Activated naive CD8-positive, alpha-beta T cell (primary cell): ENCODE results near the gene QSER1.
"Not testable (repeated sequence)": the region's sequence is repeated elsewhere in the genome, so short reads cannot be mapped to it uniquely, and the experiment has no call there.

Experiments
- H3K27ac Mint-ChIP-seq: one replicate; pipeline ENCODE4 v1.8.0; 2021; ENCODE audit warnings: mixed read lengths
- H3K27me3 Mint-ChIP-seq: one replicate; pipeline ENCODE4 v1.8.0; 2021; ENCODE audit warnings: mixed read lengths
- H3K36me3 Mint-ChIP-seq: one replicate; pipeline ENCODE4 v1.8.0; 2021; ENCODE audit warnings: mixed read lengths
- H3K4me1 Mint-ChIP-seq: one replicate; pipeline ENCODE4 v1.8.0; 2021; ENCODE audit warnings: low read depth, mixed read lengths
- H3K4me3 Mint-ChIP-seq: one replicate; pipeline ENCODE4 v1.8.0; 2021; ENCODE audit warnings: mild to moderate bottlenecking, mixed read lengths
- H3K9me3 Mint-ChIP-seq: one replicate; pipeline ENCODE4 v1.8.0; 2021; ENCODE audit warnings: low read depth, mixed read lengths

Gene QSER1

GRCh38 chr11:32884023-32884422 is 8.6 kb upstream of the QSER1 start:
- H3K9me3 Mint-ChIP-seq, result no peaks in the 10 kb centered on the region
- no peak overlapping the region for H3K4me3 Mint-ChIP-seq
- H3K4me1 Mint-ChIP-seq, result no peaks in the 10 kb centered on the region
- H3K27ac Mint-ChIP-seq, result no peak overlapping the region
- H3K27me3 Mint-ChIP-seq, result no peaks in the 10 kb centered on the region
- H3K36me3 Mint-ChIP-seq, result no peaks in the 10 kb centered on the region

GRCh38 chr11:32884770-32885384 is 7.7 kb upstream of the QSER1 start:
- Mint-ChIP-seq H3K27ac (no peak overlapping the region), H3K36me3 (no peaks in the 10 kb centered on the region), H3K9me3 (no peaks in the 10 kb centered on the region), H3K4me1 (no peaks in the 10 kb centered on the region), H3K27me3 (no peaks in the 10 kb centered on the region), H3K4me3 (no peak overlapping the region)

DNA sequence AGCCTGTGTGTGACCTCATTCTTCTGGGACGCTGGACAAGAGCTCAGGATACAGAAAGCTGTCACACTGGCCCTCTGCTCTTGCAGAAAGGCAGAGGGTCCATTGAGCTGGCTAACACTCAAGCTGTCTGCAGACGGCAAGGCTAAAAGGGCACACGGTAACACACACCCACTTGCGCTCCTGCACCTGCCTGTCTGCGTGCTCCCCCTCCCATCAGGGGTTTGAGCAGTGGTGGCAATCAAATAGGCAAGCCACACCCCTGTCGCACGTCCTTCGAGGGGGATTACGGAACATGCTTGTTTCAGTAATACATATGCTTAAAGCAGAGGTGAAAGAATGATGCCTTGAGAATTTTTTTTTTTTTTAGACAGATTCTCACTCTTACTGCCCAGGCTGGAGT is 7.1 kb upstream of the QSER1 start:
- no peaks in the 10 kb centered on the region for H3K9me3 Mint-ChIP-seq
- no peaks in the 10 kb centered on the region for H3K4me1 Mint-ChIP-seq
- H3K36me3 Mint-ChIP-seq, result no peaks in the 10 kb centered on the region
- H3K27me3 Mint-ChIP-seq, result no peaks in the 10 kb centered on the region
- H3K27ac Mint-ChIP-seq, result no peak overlapping the region
- no peak overlapping the region for H3K4me3 Mint-ChIP-seq

GRCh38 chr11:32886180-32886579 is 6.4 kb upstream of the QSER1 start:
- Mint-ChIP-seq H3K27ac (no peak overlapping the region), H3K4me1 (peaks cover under 1% of the 10 kb centered on the region), H3K27me3 (no peaks in the 10 kb centered on the region), H3K4me3 (no peak overlapping the region), H3K36me3 (no peaks in the 10 kb centered on the region), H3K9me3 (no peaks in the 10 kb centered on the region)

GRCh38 chr11:32887707-32888383 is 4.8 kb upstream of the QSER1 start:
- H3K27me3 Mint-ChIP-seq, H3K36me3 Mint-ChIP-seq, H3K27ac Mint-ChIP-seq, H3K4me3 Mint-ChIP-seq, H3K9me3 Mint-ChIP-seq: not testable (repeated sequence)
- peaks cover 10% of the 10 kb centered on the region for H3K4me1 Mint-ChIP-seq

- peaks cover 10% of the 10 kb centered on the region for H3K4me1 Mint-ChIP-seq
- H3K27ac Mint-ChIP-seq, H3K27me3 Mint-ChIP-seq, H3K9me3 Mint-ChIP-seq, H3K36me3 Mint-ChIP-seq, H3K4me3 Mint-ChIP-seq: not testable (repeated sequence)
Observed at GRCh38 chr11:32888384-32888710, 4.3 kb upstream of the QSER1 start.

DNA sequence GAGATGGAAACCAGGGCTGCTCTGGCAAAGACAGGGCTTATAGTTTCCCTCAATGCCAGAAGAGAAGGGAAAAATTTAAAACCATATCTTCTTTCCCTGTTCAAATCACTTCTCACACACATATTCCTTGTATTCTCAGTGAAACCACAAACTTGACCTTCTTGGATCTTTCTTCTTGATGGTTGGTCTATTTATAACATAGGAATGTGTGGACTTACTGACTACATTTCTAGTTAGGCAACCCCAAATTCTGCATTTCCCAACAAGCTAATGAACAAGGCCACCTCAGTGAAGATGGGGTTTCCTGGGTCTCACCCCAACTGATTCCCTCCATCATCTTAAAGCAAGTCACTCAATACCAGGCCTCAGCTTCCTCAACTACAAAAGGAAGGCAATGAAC is 3.8 kb upstream of the QSER1 start:
- Mint-ChIP-seq H3K27ac (no peak overlapping the region), H3K4me1 (peaks cover 10% of the 10 kb centered on the region), H3K9me3 (no peaks in the 10 kb centered on the region), H3K27me3 (no peaks in the 10 kb centered on the region), H3K36me3 (no peaks in the 10 kb centered on the region), H3K4me3 (no peak overlapping the region)

DNA sequence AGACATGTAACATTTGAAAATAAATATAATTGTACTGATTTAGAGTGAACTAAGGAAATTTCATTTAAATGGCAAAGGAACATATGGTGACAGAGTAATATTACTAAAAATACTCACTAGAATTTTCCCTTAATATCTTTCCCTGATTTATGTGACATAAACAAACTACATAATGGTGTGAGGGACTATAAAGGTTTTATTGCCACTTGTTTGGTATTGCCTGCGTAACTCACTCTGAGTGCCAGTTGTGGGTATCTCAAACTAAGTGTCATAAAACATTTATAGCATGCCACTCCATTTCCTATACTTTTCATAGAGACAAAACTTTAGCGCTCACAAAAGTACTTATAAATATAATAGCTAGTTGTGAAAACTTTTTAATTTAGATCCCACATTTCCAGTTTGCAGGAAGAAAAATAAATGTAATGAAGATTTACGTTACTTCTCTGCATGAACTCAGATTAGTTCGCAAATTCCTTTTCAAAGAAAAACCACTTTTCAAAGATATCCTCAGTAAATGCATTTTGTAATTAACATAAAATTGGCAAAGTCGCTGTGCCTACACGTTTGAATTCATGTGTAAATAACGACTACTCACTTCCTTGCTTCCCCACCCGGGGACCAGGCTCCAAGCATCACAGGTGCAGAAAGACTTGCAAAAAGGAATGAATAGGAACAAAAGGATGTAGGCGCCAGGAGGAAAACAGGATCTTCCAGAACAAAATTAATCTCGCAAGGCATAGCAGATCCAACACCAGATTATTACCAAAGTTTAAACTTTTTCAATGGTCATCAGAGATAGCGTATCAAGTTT is 1.6 kb upstream of the QSER1 start:
- peak overlapping the region; percentile 89 for H3K4me3 Mint-ChIP-seq
- no peaks in the 10 kb centered on the region for H3K27me3 Mint-ChIP-seq
- H3K27ac Mint-ChIP-seq, result peak overlapping the region; percentile 96
- no peaks in the 10 kb centered on the region for H3K36me3 Mint-ChIP-seq
- peaks cover 31% of the 10 kb centered on the region for H3K4me1 Mint-ChIP-seq
- no peaks in the 10 kb centered on the region for H3K9me3 Mint-ChIP-seq

DNA sequence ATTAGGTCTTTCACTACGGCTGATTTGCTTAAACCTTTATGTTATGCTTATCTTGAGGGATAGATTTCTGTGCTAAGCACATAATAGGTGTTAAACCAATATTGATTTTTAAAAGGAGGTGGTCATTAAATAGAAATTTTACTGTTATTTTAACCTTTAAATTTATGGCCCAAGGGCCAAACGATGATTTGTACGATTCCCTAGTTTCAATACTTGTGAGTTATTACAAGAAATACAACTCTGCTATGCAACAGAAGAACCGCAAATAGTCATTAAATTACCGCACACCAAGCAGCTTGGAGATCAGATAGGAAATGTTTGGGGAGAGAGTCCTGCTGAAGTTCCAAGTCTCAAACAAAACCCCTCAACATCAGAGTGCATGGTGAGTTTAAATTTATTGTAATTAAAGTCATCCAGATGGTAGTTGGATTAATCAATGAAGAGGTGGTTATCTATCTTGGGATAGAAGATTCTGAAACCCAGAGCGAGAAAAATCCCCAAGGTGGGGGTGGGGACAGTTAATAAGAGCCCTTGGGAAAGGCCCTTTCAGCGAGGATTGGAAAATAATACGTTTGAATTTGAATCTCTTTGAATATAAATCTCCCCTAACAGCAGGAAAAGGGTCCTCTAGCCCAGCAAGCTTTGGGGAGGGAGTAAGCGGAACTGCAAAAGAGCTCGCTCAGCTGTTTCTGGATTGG is 805 bp upstream of the QSER1 start:
- H3K9me3 Mint-ChIP-seq, result no peaks in the 10 kb centered on the region
- peak overlapping the region; percentile 96 for H3K27ac Mint-ChIP-seq
- peaks cover 32% of the 10 kb centered on the region for H3K4me1 Mint-ChIP-seq
- H3K27me3 Mint-ChIP-seq, result no peaks in the 10 kb centered on the region
- no peaks in the 10 kb centered on the region for H3K36me3 Mint-ChIP-seq
- peak overlapping the region; percentile 89 for H3K4me3 Mint-ChIP-seq

DNA sequence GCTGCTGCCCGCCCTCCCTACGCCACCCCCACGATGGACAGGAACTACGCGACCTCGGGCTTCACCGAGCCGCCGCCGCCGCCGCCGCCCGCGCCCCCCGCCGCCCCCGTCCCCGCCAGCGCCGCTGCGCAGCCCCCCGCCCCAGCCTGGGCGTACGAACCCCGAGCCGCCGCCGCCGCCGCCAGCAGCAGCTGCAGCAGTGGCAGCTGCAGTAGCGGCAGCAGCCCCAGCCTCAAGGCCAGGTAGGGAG is 407 bp downstream of the QSER1 start:
- peaks cover 39% of the 10 kb centered on the region for H3K4me1 Mint-ChIP-seq
- peaks cover 3% of the 10 kb centered on the region for H3K36me3 Mint-ChIP-seq

DNA sequence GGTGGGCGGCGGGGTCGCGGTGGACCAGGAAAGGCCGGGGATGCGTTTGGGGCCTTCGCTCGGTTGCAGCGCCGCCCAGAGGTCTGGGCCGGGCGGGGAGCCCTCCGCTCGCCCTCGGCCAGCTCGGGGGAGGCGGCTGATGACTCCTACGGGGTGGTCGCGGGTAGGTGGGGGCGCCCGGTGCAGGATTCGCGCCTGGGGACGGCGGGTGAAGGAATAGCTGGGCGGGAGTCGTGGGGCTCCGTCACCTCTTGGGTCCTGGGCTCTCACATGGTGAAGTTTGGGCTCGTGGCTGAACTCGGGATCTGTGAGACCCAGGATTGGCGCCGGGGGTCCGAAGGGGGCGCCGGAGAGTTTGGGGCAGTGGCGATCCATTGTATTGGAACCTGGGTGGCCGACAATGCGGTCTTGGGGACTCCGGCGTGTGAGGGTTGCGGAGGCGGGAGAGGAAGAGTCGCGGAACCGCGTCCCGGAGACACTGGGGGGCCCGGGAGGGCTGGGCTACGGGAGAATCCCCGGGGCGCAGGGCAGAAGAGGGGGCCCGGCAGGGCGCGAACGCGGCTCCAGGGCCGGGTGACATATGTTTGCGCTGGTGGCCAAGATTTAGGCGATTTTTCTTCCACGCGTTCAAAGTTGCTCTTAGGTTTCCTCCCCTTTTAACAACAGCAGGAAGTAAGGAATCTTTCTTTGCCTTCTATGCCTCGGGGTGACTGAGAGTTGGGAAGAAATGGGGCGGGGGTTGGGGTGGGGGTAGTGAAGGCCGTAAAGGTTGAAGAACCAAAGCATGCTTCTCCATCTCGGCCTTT is 935 bp downstream of the QSER1 start:
- Mint-ChIP-seq H3K9me3 (no peaks in the 10 kb centered on the region), H3K4me1 (peaks cover 39% of the 10 kb centered on the region), H3K27ac (peak overlapping the region; percentile 91), H3K36me3 (peaks cover 3% of the 10 kb centered on the region), H3K27me3 (no peaks in the 10 kb centered on the region), H3K4me3 (peak overlapping the region; percentile 91)

More for the DNA sequence above, 407 bp downstream of the QSER1 start:
- Mint-ChIP-seq H3K27me3 (no peaks in the 10 kb centered on the region), H3K9me3 (no peaks in the 10 kb centered on the region), H3K27ac (no peak overlapping the region), H3K4me3 (peak overlapping the region; percentile 91)

DNA sequence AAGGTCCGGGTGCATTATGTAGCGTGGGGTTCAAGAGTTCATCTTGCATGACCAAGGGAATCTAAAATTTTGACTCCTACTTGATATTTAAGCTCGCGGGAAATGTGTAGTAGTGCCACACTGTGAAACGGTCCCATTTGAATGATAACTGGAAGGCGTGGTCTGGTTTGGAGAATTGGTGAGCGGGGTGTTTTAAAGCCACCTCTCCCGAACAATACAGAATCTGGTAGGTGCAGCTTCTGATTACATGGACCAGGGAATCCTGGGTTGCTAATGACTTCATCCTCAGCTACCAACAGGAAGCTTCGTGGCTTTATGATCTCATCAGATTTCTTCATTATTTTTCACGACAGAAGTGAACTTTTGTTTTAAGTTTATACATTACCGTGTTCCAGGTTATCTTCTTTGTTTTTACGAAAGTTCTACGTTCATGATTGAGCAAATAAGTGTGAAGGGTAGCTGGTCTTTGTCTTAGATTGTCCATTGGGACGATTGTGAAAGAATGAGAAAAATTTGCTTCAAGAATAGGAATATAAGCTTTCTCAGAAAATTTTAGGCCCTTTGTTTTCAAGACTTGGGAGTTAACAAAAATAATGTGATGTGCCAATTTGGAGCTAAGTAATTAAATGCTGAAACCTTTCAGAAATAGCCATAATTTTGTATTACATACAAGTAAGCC is 1.7 kb downstream of the QSER1 start:
- Mint-ChIP-seq H3K4me1 (peaks cover 43% of the 10 kb centered on the region), H3K4me3 (peak overlapping the region; percentile 91), H3K36me3 (peaks cover 3% of the 10 kb centered on the region), H3K27ac (peak overlapping the region; percentile 66), H3K27me3 (no peaks in the 10 kb centered on the region), H3K9me3 (no peaks in the 10 kb centered on the region)

- peaks cover 7% of the 10 kb centered on the region for H3K36me3 Mint-ChIP-seq
- H3K27me3 Mint-ChIP-seq, result no peaks in the 10 kb centered on the region
- no peaks in the 10 kb centered on the region for H3K9me3 Mint-ChIP-seq
- H3K27ac Mint-ChIP-seq, result no peak overlapping the region
- H3K4me1 Mint-ChIP-seq, result peaks cover 49% of the 10 kb centered on the region
- H3K4me3 Mint-ChIP-seq, result peak overlapping the region; percentile 91
Observed at GRCh38 chr11:32894921-32895320, 2.3 kb downstream of the QSER1 start.

- Mint-ChIP-seq H3K4me3 (peak overlapping the region; percentile 33), H3K36me3 (peaks cover 9% of the 10 kb centered on the region), H3K9me3 (no peaks in the 10 kb centered on the region), H3K4me1 (peaks cover 51% of the 10 kb centered on the region), H3K27ac (no peak overlapping the region), H3K27me3 (no peaks in the 10 kb centered on the region)
Observed at GRCh38 chr11:32895471-32895870, 2.9 kb downstream of the QSER1 start.
